ENCODE data around the gene SCGB1D2.
"Not testable (repeated sequence)": the region's sequence is repeated elsewhere in the genome, so short reads cannot be mapped to it uniquely, and the experiment has no call there.

SCGB1D2 gene, protein sequence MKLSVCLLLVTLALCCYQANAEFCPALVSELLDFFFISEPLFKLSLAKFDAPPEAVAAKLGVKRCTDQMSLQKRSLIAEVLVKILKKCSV

DNA sequence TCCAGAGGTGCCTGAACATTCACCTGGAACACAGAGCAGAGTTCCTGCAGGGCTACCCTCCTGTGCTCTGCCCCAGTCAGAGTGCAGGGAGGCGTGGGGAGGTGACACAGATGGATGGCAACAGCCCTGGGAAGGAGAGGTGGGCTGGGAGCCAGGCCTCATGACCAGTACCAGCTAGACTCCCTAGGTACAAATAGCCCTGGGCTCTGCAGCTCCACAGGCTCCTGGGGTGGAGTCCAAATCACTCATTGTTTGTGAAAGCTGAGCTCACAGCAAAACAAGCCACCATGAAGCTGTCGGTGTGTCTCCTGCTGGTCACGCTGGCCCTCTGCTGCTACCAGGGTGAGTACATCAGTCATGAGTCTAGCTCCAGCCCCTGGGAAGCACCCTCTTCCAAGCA lies at the start of gene SCGB1D2:
Gene SCGB1D2 (plus strand): TSS at position 219 of the 400 bp plus-strand sequence. CDS start 69 bp downstream, at position 288.
- DNase-seq (ENCODE audit: low read depth): no peak

DNA sequence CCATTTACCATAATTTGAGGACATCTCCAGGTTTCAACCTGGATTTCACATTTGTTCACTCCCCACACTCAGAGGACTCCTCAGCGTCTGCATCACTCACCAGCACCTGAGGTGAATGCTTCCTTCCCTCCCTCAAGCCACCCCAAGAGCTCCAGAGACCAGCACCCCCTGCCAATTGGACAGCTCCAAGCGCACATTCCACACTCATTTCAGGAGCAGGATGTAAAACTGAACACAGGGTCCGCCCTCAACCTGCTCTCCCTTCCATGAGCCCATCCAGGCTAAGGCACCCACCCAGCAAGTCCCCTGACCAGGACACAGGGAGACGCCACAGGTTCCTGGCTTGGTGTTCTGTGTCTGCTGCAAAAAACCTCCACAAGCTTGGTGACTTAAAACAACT lies 48.1 kb upstream of the SCGB1D2 start:
- no peak for DNase-seq (ENCODE audit: low read depth)

DNA sequence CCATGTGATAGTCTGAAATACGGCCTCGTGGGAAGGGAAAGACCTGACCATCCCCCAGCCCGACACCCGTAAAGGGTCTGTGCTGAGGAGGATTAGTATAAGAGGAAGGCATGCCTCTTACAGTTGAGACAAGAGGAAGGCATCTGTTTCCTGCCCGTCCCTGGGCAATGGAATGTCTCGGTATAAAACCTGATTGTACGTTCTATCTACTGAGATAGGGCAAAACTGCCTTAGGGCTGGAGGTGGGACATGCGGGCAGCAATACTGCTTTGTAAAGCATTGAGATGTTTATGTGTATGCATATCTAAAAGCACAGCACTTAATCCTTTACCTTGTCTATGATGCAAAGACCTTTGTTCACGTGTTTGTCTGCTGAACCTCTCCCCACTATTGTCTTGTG lies 47.0 kb upstream of the SCGB1D2 start:
- not testable (repeated sequence) for DNase-seq (ENCODE audit: low read depth)

DNA sequence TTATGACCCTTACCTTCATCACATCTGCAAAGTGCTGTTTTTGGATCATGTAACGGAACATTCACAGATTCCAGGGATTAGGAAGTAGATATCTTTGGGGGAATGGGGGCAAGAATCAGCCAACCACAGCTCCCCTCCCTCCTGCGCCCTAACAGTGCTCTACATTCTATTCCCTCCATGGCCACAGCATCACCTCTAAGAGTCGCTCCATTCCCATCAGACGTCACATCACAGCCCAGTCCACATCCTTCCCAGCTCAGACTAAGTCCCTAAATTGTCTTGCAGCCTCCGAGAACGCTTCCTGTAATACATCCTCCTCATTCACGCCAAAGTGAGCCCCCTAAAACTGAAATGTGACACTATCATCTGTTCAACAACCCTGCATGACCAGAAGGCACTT lies 46.1 kb upstream of the SCGB1D2 start:
- no peak for DNase-seq (ENCODE audit: low read depth)

DNA sequence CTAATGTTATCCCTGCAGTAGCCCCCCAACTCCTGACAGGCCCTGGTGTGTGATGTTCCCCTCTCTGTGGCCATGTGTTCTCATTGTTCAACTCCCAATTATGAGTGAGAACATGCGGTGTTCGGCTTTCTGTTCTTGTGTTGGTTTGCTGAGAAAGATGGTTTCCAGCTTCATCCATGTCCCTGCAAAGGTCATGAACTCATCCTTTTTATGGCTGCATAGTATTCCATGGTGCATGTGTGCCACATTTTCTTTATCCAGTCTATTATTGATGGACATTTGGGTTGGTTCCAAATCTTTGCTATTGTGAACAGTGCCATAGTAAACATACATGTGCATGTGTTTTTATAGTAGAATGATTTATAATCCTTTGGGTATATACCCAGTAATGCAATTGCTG lies 44.6 kb upstream of the SCGB1D2 start:
- DNase-seq (ENCODE audit: low read depth): not testable (repeated sequence)

DNA sequence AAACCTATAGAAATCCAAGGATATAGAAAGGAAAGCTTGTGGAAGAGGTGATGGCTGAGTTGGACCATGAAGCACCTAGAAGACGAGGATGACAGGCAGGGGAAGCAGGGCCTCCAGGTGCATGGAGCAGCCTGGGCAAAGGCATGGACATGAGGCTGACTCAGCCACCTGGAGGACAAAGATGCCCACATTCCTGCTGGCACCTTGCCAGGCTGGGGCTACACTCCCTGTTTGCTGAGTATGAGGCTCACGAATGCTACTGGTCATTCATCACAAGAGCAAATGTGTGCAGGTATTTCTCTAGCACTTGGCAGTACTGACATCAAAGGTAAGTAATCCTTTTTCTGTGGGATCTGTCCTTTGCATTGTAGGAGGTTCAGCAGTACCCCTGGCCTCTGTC lies 40.7 kb upstream of the SCGB1D2 start:
- DNase-seq (ENCODE audit: low read depth): no peak

DNA sequence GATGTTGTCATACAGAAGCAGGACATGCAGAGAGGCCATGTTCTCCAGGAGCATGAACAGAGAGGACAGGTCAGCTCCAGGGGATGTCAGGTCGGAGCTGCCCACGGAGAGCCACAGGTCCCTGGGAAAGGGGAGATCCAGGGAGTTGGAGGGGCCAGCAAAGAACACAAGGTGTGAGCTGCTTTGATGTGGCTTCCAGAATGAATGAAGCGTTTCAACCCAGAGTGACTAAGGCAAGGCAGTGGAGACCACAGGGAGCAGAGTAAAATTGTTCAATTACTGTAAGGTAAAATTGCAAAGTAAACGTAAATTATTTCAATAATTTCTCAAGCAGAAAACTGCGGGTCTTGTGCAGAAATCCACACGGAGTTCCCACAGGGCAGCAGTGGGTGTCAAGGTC lies 39.1 kb upstream of the SCGB1D2 start:
- DNase-seq (ENCODE audit: low read depth): no peak

DNA sequence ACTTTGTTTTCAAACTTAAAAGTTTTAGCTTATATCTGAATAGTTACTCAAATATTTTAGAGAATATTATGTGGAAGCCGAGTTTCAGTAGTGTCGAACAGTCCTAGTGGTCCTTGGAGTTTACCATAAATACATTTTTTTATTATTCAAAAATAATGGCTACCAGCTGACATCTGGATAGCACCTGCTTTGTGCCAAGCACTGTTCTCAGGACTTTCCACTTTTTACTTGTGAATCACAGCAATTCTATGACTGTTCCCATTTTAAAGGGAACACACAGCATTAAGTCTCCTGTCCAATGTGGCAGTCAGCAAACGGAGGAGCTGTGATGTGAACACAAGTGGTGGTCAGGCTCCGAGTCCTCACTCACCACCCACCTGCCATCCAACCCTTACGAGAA lies 37.6 kb upstream of the SCGB1D2 start:
- DNase-seq (ENCODE audit: low read depth): no peak

DNA sequence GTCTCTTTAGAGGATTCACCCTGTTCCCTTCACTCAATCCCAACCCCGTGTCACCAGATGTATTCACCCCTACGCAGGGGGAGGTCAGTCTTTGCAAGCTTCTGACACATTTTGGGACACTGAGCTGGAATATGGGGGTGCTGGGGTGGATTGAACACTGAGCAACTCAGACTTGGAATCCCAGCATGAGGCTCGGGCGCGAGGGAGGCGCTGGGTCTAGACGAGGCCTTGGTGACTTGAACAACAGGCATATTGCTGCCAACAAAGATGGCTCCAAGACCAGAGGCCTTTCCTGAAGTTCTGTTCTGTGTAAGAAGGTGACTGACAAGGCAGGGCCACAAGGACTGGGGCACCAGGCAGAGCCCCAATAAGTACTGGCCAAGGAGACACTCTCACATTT lies 36.6 kb upstream of the SCGB1D2 start:
- DNase-seq (ENCODE audit: low read depth): no peak

DNA sequence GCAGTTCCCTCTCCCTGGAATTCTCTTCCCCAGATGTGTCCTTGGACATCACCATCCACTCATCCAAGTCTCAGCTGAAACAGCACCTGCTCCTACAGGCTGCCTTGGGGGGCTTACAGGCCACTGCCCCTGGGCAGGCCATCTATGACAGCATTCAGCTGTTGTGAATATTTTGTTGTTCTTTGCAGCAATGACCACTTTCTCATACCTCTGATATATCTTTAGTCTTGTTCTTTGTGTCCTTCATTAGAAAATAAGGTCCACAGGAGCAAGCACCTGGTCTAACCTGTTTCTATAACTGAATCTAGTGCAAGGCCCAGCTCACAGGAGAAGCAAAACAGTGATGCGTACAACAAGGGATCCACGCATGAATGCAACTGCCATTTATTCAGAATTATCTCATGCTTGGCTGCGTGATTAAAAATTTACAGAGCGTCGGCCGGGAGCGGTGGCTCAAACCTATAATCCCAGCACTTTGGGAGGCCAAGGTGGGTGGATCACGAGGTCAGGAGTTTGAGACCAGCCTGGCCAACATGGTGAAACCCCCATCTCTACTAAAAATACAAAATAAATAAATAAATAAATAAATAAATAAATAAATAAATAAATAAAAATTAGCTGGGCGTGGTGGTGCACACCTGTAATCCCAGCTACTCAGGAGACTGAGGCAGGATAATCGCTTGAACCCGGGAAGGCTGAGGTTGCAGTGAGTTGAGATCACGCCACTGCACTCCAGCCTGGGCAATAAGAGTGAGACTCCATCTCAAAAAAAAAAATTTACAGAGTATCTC lies 35.6 kb upstream of the SCGB1D2 start:
- not testable (repeated sequence) for DNase-seq (ENCODE audit: low read depth)

DNA sequence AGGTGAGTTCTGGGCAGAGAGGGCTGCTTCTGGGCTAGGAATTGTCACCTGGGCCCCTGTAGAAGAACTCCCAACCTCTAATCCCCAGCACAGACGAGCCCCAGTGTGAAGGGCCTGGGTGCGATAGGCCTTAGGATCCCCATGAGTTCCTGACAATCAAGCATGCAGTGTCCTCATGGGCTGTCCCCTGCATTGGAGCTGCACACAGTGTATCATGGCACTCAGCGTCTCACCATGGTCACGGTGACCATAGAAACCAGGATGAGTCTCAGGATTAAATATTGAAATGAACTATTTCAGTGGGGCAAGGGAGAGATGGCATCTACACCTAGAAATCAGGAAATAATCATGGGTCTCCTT lies 33.3 kb upstream of the SCGB1D2 start:
- DNase-seq (ENCODE audit: low read depth): no peak

DNA sequence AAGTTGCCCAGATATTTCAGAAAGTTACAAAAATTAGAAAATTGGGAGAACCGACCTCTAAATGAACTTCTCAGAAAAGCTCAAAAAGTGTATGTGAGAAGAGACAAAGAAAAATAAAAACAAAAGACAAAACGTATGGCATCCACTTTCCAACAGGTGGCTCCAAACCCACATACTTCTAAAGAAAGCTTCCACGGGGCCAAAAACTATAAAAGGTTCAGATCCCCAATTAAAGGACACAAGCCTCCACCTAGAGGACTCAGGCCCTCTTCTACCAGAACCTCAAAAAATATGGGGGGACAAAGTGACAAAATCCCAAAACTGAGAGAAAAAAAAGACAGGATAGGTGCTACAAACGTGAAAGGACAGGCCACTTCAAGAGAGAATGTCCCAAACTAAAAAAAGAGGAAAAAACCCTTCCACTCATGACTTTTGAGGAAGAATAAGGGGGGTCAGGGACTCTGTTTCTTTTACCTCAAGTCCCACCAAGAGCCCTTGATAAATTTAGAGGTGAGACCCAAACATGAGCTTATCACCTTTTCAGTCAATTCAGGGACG lies 24.8 kb upstream of the SCGB1D2 start:
- DNase-seq (ENCODE audit: low read depth): no peak

DNA sequence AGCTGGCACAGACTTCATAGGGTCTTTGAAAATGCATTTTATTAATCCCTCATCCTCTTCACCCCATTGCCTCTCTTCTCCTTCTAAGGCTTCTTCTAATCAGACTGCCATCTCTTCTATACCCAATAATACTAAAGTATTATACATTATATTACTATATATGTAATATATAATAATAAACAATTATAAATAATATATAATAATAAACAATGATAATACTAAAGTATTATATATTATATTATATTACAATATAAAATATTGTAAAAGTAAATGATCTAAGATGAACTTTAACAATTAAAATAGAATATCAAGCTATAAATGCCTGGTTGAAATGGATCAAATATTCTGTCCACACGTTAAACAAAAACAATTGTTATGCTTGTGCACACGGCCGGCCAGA lies 20.5 kb upstream of the SCGB1D2 start:
- DNase-seq (ENCODE audit: low read depth): no peak

DNA sequence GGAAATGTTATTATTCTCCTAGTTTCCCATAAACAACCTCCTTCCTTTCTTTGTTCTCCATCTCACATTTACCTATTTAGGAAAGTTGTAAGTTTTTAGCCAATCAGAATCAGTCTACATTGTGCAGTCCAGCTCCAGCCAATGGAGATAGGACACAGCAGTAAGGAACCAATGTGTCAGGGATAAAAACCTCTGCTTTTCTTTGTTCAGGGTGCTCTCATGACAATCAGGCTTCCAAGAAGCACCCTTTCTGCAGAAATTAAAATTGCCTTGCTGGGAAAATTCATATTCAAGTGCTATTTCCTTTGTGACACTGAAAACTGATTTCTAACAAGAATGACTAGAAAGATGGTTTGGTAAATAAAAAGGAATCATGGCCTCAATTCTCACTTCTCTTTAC lies 18.9 kb upstream of the SCGB1D2 start:
- no peak for DNase-seq (ENCODE audit: low read depth)

DNA sequence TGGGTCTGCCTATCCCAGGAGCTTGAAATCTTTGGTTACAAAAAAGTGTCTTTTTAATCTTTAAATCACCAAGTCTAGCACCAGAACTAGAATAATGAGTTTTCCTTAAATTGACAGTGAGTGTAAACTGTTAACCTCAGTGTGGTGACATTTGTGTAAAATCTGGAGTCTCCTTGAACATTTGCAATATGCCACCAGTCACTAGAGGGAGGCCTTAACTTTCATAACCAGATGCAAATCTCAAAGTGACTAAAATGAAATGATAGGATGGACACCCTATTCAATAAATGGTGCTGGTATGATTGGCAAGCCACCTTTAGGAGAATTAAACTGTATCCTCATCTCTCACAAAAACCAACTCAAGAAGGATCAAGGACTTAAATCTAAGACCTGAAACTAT lies 8.3 kb upstream of the SCGB1D2 start:
- DNase-seq (ENCODE audit: low read depth): no peak

DNA sequence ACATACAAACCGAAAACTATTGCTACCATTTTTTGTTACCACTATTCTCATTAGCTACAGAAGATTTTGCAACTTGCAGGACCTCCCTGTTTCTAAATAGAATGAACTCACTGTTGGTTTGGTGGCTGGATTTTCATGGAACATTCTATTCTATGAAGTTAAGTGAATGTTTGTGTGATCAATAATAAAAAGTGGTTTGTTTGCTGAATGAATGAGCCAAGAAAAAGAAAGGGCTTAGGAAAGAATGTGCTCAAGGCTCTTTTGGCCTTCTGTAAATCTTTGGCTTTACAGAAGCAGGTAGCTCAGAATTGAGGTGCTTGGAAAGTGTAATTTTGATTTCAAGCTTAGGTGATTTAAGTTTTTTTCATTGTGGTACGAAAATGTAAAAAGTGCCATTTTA lies 5.9 kb upstream of the SCGB1D2 start:
- no peak for DNase-seq (ENCODE audit: low read depth)

DNA sequence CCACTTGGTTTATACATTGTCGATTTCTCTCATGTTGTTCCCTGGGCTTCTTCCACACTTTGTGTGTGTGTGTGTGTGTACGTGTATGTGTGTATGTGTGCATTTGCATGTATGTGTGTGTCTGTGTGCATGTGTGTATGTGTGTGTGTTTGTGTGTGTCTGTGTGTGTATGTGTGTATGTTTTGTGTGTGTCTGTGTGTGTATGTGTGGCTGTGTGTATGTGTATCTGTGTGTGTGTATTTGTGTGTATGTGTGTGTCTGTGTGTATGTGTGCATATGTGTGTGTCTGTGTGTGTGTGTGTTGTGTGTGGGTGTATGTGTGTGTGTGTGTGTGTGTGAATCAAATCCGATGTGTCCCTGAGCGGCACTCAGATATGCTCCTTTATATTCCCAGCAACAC lies 4.5 kb upstream of the SCGB1D2 start:
- DNase-seq (ENCODE audit: low read depth): no peak

DNA sequence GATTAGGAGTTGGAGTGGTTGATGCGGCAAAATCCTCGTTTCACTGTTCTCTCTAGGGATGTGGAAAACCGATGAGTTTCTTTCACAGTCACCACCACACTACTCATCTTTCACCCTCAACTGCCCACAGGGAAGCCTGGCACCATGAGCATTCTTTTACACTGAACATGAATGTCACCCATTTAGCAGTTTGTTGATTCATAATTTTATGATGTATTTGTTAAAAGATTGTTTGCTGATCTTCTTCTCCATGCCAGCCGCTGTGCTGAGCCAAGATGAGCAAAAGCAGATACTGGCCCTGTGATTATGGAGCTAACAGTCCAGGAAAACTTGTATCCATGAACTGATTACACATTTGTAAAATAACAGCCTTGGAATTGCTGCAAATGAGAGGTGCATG lies 3.9 kb upstream of the SCGB1D2 start:
- no peak for DNase-seq (ENCODE audit: low read depth)

DNA sequence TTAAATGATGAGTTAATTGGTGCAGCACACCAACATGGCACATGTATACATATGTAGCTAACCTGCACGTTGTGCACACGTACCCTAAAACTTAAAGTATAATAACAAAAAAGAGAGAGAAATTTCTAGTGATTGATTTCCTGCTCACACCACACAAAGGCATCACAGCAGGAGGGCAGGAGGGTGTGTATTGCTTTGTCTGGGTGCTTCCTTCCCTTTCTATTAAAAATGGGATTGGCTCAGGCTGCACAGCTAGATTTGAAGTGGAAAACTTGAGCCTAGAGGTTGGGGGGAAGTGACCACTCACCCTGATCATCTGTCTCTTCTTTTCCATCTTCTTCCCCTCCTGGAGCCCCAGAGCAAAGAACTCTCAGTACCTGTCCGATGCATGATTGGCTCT lies 944 bp upstream of the SCGB1D2 start:
- no peak for DNase-seq (ENCODE audit: low read depth)

DNA sequence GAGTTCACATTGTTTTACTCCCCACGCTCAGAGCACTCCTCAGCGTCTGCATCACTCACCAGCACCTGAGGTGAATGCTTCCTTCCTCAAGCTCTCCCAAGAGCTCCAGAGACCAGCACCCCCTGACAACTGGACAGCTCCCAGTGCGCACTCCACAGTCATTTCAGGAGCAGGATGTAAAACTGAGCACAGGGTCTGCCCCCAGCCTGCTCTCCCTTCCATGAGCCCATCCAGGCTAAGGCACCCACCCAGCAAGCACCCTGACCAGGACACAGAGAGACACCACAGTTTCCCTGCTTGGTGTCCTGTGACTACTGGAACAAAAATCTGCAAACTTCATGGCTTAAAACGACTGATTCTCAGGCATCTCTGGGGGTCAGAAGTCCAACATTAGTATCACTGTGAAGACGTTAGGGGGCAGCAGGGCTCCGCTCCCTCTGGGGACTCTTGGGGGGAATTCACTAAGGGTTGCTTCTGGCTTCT lies 3.3 kb downstream of the SCGB1D2 start:
- no peak for DNase-seq (ENCODE audit: low read depth)

DNA sequence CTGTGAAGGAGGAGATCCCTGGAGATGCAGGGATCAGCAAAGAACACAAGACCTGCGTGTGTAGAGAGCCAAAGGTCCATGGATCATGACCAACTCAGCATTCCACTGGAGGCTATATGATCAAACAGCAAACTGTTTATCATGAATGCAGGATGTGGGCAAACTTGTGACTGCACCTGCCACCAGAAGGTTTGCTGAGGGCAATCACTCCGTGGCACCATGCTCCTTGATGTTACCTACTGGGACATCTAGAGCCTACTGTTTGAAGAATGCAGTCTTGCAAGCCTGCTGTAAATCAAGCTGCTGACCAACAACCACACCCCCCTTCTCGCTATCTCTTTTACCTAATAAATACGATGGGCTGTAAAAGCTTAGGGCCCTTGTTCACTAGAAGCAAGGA lies 9.7 kb downstream of the SCGB1D2 start:
- DNase-seq (ENCODE audit: low read depth): no peak

DNA sequence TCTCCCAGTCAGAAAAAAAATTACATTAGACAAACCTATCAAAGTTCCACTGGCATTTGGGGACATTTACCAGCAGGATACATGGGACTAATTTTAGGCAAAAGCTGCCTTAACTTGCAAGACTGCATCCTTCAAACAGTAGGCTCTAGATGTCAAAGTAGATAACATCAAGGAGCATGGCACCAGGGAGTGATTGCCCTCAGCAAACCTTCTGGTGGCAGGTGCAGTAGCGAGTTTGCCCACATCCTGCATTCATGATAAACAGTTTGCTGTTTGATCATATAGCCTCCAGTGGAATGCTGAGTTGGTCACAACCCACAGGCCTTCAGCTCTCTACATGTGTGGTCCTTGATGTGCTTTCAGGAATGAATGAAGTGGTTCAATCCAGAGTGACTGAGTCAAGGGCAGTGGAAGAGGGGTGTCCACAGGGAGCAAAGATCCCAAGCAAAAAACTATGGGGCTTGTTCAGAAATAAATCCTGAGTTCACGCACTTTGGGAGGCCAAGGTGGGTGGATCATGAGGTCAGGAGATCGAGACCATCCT lies 12.0 kb downstream of the SCGB1D2 start:
- DNase-seq (ENCODE audit: low read depth): no peak

DNA sequence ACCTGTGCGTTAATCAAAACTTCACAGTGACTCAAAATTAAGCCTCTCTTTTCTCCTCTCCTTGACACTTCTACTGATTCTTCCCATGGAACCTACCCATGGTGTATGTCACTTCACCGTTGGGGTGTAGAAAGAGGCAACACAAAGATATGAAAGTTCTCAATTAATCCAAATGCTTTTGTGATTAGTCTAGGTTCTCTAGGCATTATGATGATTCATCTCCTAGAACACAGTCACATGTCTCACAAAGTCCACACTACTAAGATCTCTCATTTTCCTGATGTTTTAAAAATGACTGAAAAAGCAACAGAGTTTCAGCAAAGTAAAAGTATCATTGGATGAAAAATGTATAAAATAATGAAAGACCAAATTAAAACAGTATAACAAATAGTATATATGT lies 14.2 kb downstream of the SCGB1D2 start:
- DNase-seq (ENCODE audit: low read depth): no peak
